K562 (cell line): Measurements from ENCODE around the gene SLC2A4RG. TPM values are rescaled to one million over a fixed set of nuclear protein-coding genes. Genes with fewer than 3 reads are reported as not detected.

Source experiments
- ATAC-seq: fragments of 200-7000 bp; cut with Tn5 transposase; 3 replicates; pipeline ENCODE4 v1.9.1; 2020; ENCODE audit warnings: moderate library complexity
- BruUV-seq: library from RNA; stranded (reverse); fragments of 400-500 nt; replicated peaks from 2 replicates; lab custom pipeline; 2021; lab: Mats Ljungman, UMichigan
- CTCF ChIA-PET: fragments of 300-600 bp; formaldehyde crosslinking; extraction: SDS; loops from one replicate; lab custom pipeline; 2021; ENCODE audit warnings: low intra/inter-chr PET ratio; lab: Yijun Ruan, JAX
- POLR2A ChIA-PET: fragments of 300-600, 350-650 bp; sonication (Branson Sonifier 250); formaldehyde crosslinking; extraction: SDS; loops from one replicate; lab custom pipeline; 2021; ENCODE audit warnings: antibody characterized with exemption, inconsistent platforms; lab: Yijun Ruan, JAX
- DNase-seq, 4 experiments: peaks; one replicate each; pipeline versions ENCODE4 v3.0.0 to v3.0.0-alpha.2; 2011 to 2018; ENCODE audit warnings: low spot score in 3 of 4, mixed read lengths in 3 of 4; ENCODE audit errors: extremely low read depth in 1 of 4
- FAIRE-seq: peaks from 2 replicates; lab custom pipeline; 2011; peaks lifted over from hg19 to GRCh38; lab: Jason Lieb, UNC
- H2AFZ ChIP-seq: 2 replicates; pipeline ENCODE4 v1.6.0; 2011; ENCODE audit warnings: low read depth, low read length, control low read depth, inconsistent platforms
- H3K27ac ChIP-seq: fragments of 200-600 bp; 3 replicates; pipeline ENCODE4 v1.8.0; 2011; ENCODE audit warnings: low read depth, mild to moderate bottlenecking, control low read depth, inconsistent platforms, low read length, moderate library complexity, mixed read lengths; ENCODE audit errors: extremely low read depth
- H3K27me3 ChIP-seq, 2 experiments: fragments of 300-600 bp in 1 of 2; 2 replicates in 1 of 2; 3 replicates in 1 of 2; pipeline versions ENCODE4 v1.6.0 to v1.8.0; 2011; ENCODE audit warnings: inconsistent platforms in 2 of 2, low read length in 2 of 2, mild to moderate bottlenecking in 1 of 2, mixed read lengths in 1 of 2, moderate library complexity in 1 of 2; ENCODE audit not compliant: control insufficient read depth in 2 of 2, insufficient read depth in 2 of 2
- H3K36me3 ChIP-seq: fragments of 300-600 bp; 3 replicates; pipeline ENCODE4 v1.8.0; 2011; ENCODE audit warnings: mild to moderate bottlenecking, low read length, inconsistent platforms; ENCODE audit not compliant: control insufficient read depth, insufficient read depth
- H3K4me1 ChIP-seq, 2 experiments: fragments of 200-600 bp in 1 of 2; replicated peaks in 1 of 2; 2 replicates in 1 of 2; 3 replicates in 1 of 2; pipeline versions ENCODE4 v1.5.1 to v1.8.0; 2011; ENCODE audit warnings: inconsistent platforms in 2 of 2, low read length in 2 of 2, mild to moderate bottlenecking in 1 of 2, mixed read lengths in 1 of 2, moderate library complexity in 1 of 2; ENCODE audit not compliant: control insufficient read depth in 2 of 2, insufficient read depth in 2 of 2
- H3K4me2 ChIP-seq: 2 replicates; pipeline ENCODE4 v1.6.1; 2011; ENCODE audit warnings: low read length, control low read depth, inconsistent platforms, mixed read lengths; ENCODE audit not compliant: insufficient read depth
- H3K4me3 ChIP-seq: fragments of 200-600 bp; sonication (generic), shearing (Covaris generic); 2 replicates; pipeline ENCODE4 v1.5.1; 2016; ENCODE audit warnings: control low read depth, inconsistent platforms
- H3K79me2 ChIP-seq: fragments of 200-600 bp; 3 replicates; pipeline ENCODE4 v1.8.0; 2011; ENCODE audit warnings: low read length, inconsistent platforms; ENCODE audit not compliant: control insufficient read depth, insufficient read depth
- H3K9ac ChIP-seq, 2 experiments: 2 replicates each; pipeline versions ENCODE4 v1.6.0 to v1.6.1; 2011; ENCODE audit warnings: low read depth in 2 of 2, low read length in 2 of 2, control low read depth in 1 of 2, inconsistent platforms in 1 of 2, mild to moderate bottlenecking in 1 of 2, mixed read lengths in 1 of 2; ENCODE audit not compliant: insufficient read depth in 1 of 2
- H3K9me1 ChIP-seq: one replicate; pipeline ENCODE4 v1.6.0; 2011; ENCODE audit warnings: inconsistent platforms, mild to moderate bottlenecking, low read length, moderate library complexity; ENCODE audit not compliant: control insufficient read depth, insufficient read depth
- H3K9me3 ChIP-seq: replicated peaks from 2 replicates; pipeline ENCODE4 v1.5.1; 2011; ENCODE audit warnings: low read depth, low read length, inconsistent platforms; ENCODE audit not compliant: control insufficient read depth, insufficient read depth
- H4K20me1 ChIP-seq: replicated peaks from 2 replicates; pipeline ENCODE4 v1.6.1; 2011; ENCODE audit warnings: low read length, inconsistent platforms, mixed read lengths; ENCODE audit not compliant: control insufficient read depth, insufficient read depth
- ARHGAP35 ChIP-seq: fragments of 450-650 bp; IDR thresholded peaks from 2 replicates; pipeline ENCODE4 v1.6.1; 2018; ENCODE audit not compliant: partially characterized antibody
- ARID2 ChIP-seq: fragments of 450-650 bp; IDR thresholded peaks from 2 replicates; pipeline ENCODE4 v1.6.1; 2017; ENCODE audit warnings: antibody characterized with exemption, mild to moderate bottlenecking
- CBX3 ChIP-seq, 2 experiments: IDR thresholded peaks; 1 replicate in 1 of 2; 2 replicates in 1 of 2; pipeline ENCODE4 v1.6.1; 2012; ENCODE audit warnings: inconsistent platforms in 2 of 2, low read length in 2 of 2, borderline replicate concordance in 1 of 2, control low read depth in 1 of 2
- GATAD2B ChIP-seq: fragments of 450-650 bp; IDR thresholded peaks from 2 replicates; pipeline ENCODE4 v1.6.1; 2017; ENCODE audit warnings: mild to moderate bottlenecking, borderline replicate concordance
- HLTF ChIP-seq: fragments of 450-650 bp; IDR thresholded peaks from 2 replicates; pipeline ENCODE4 v1.6.1; 2016
- MCM7 ChIP-seq, 2 experiments: fragments of 450-650 bp; IDR thresholded peaks; 2 replicates each; pipeline ENCODE4 v1.6.1; 2016 to 2018
- TRIM24 ChIP-seq, 2 experiments: fragments of 450-650 bp; IDR thresholded peaks; 2 replicates each; pipeline ENCODE4 v1.6.1; 2016
- TRIM28 ChIP-seq: fragments of 450-650 bp; IDR thresholded peaks from 2 replicates; pipeline ENCODE4 v1.6.1; 2017
- ZNF384 ChIP-seq: IDR thresholded peaks from 2 replicates; pipeline ENCODE4 v1.6.1; 2012; ENCODE audit warnings: low read depth, low read length, improper control_type of control experiment
- ZNF77 ChIP-seq: fragments of 250-450 bp; sonication (Bioruptor Pico); IDR thresholded peaks from 2 replicates; pipeline ENCODE4 v1.5.0; 2020
- WGBS: fragments of 100-300 bp; shearing (Covaris generic); methylation state at CpG from one replicate; pipeline ENCODE4 v1.1.6; 2016; ENCODE audit warnings: low coverage, mixed read lengths; ENCODE audit not compliant: insufficient coverage; ENCODE audit errors: missing lambda C conversion rate; 5-methylcytosine and 5-hydroxymethylcytosine counted together
- in situ Hi-C: fragments of 300-500 bp; cut with MboI; formaldehyde crosslinking; loops from 4 replicates; pipeline ENCODE4 v1.15.0; 2018; ENCODE audit warnings: inconsistent platforms, mixed read lengths
- intact Hi-C: fragments of 100-400 bp; cut with micrococcal nuclease; formaldehyde crosslinking; loops from 2 replicates; pipeline ENCODE4 v1.14.2; 2022
- polyA plus RNA-seq, 8 experiments: library from polyadenylated mRNA; depleted of rRNA in 4 of 8; stranded (reverse) in 5 of 8; unstranded in 3 of 8; fragments of >200 nt; fragmentation: Nextera tagmentation in 2 of 8; fragmentation: Illumina TruSeq in 1 of 8; extraction: Ambion mirVana in 2 of 8; extraction: Trizol in 1 of 8; gene quantifications; 2 replicates each; pipeline versions ENCODE4 v1.2.1 to v1.2.3, GENCODE V29; 2011 to 2014; ENCODE audit warnings: inconsistent platforms in 1 of 8, missing spikeins in 1 of 8
- total RNA-seq, 7 experiments: library from RNA; depleted of rRNA in 6 of 7; stranded (reverse); fragments of >200 nt in 6 of 7; fragmentation: Illumina TruSeq in 2 of 7; extraction: Trizol in 2 of 7; gene quantifications; 2 replicates each; pipeline versions ENCODE4 v1.2.1 to v1.2.3, GENCODE V29; 2011 to 2021; ENCODE audit warnings: low replicate concordance in 1 of 7
- TF ChIP-seq, protein P1 (sequence below), 2 experiments: fragments of 450-650 bp in 1 of 2; IDR thresholded peaks; 2 replicates each; pipeline ENCODE4 v1.6.1; 2011 to 2017; ENCODE audit warnings: low read depth in 2 of 2, antibody characterized with exemption in 1 of 2, borderline replicate concordance in 1 of 2, low read length in 1 of 2, mild to moderate bottlenecking in 1 of 2, mixed read lengths in 1 of 2; ENCODE audit not compliant: control insufficient read depth in 1 of 2
- TF ChIP-seq, protein P2 (sequence below): fragments of 450-650 bp; formaldehyde crosslinking; IDR thresholded peaks from 2 replicates; pipeline ENCODE4 v1.4.0; 2022; ENCODE audit warnings: mild to moderate bottlenecking, moderate library complexity
- TF ChIP-seq, protein P3 (sequence below): IDR thresholded peaks from 3 replicates; pipeline ENCODE4 v1.6.1; 2011; ENCODE audit warnings: borderline replicate concordance, mild to moderate bottlenecking, moderate library complexity; ENCODE audit not compliant: insufficient read length; ENCODE audit errors: extremely low read depth
- TF ChIP-seq, protein P4 (sequence below): fragments of 450-650 bp; IDR thresholded peaks from 2 replicates; pipeline ENCODE4 v1.6.1; 2018; ENCODE audit warnings: mild to moderate bottlenecking, low read depth; ENCODE audit not compliant: partially characterized antibody

The SLC2A4RG gene
- total and polyA plus RNA-seq, 9 of the 15 experiments (the other 6 are each of a cell fraction or from before 2014, with no cell fraction given) = 0.34 to 97.3 (median 26.5) TPM

DNA sequence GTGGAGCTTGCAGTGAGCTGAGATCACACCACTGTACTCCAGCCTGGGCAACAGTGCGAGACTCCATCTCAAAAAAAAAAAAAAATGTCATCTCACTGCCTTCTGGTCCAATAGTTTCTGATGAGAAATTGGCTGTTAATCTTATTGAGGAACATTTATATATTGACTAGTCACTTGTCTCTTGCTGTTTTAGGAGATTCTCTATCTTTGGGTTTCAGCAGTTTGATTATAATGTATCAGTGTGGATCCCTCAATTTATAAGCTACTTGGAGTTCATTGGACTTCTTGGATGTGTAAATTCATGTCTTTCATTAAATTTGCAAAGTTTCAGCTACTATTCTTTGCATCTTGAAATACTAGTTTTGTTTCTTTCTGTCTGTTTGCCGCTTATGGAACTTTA lies 20.6 kb upstream of the SLC2A4RG start:
- no peak for DNase-seq
- Histone ChIP-seq H3K27ac (no peak overlapping the region), H3K36me3 (peaks cover 62% of the 10 kb centered on the region), H3K79me2 (peaks cover 34% of the 10 kb centered on the region; the same call in 2 of the 3 replicates), H3K9ac (no peak overlapping the region), H3K9me3 (peaks cover 22% of the 10 kb centered on the region), H3K4me2 (no peak overlapping the region), H3K27me3 (no peaks in the 10 kb centered on the region), H3K4me1 (no peaks in the 10 kb centered on the region; a peak in 1 of 5 replicates), H4K20me1 (no peaks in the 10 kb centered on the region), H2AFZ (no peak overlapping the region), H3K9me1 (no peaks in the 10 kb centered on the region), H3K4me3 (no peak overlapping the region)
- intact Hi-C loops (no loop called here), in situ Hi-C loops (no loop called here)
- ATAC-seq = no peak
- BruUV-seq = no TSS peak
- ChIA-PET CTCF (no interaction called here), POLR2A (interaction anchor here (0.7 to 1.2 kb wide), 3 partner anchors 9 to 114 kb away, joined by 3 to 5 read pairs (median 3); partner anchors contain the start of genes ARFRP1 and ZGPAT)
- FAIRE-seq = no peak
- 94% methylated on average over 1 of the region's 2 CpGs for WGBS
- TF ChIP-seq, protein P1, sequence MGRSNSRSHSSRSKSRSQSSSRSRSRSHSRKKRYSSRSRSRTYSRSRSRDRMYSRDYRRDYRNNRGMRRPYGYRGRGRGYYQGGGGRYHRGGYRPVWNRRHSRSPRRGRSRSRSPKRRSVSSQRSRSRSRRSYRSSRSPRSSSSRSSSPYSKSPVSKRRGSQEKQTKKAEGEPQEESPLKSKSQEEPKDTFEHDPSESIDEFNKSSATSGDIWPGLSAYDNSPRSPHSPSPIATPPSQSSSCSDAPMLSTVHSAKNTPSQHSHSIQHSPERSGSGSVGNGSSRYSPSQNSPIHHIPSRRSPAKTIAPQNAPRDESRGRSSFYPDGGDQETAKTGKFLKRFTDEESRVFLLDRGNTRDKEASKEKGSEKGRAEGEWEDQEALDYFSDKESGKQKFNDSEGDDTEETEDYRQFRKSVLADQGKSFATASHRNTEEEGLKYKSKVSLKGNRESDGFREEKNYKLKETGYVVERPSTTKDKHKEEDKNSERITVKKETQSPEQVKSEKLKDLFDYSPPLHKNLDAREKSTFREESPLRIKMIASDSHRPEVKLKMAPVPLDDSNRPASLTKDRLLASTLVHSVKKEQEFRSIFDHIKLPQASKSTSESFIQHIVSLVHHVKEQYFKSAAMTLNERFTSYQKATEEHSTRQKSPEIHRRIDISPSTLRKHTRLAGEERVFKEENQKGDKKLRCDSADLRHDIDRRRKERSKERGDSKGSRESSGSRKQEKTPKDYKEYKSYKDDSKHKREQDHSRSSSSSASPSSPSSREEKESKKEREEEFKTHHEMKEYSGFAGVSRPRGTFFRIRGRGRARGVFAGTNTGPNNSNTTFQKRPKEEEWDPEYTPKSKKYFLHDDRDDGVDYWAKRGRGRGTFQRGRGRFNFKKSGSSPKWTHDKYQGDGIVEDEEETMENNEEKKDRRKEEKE (IDR thresholded peaks at IDR 0.05; ENCODE audit: borderline replicate concordance in 1 of 2, control insufficient read depth in 1 of 2, low read depth in 2 of 2, low read length in 1 of 2) = no peak
- TF ChIP-seq HLTF = no peak
- TF ChIP-seq, protein P2, sequence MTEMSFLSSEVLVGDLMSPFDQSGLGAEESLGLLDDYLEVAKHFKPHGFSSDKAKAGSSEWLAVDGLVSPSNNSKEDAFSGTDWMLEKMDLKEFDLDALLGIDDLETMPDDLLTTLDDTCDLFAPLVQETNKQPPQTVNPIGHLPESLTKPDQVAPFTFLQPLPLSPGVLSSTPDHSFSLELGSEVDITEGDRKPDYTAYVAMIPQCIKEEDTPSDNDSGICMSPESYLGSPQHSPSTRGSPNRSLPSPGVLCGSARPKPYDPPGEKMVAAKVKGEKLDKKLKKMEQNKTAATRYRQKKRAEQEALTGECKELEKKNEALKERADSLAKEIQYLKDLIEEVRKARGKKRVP (CRISPR knock-in tag) = no peak
- TF ChIP-seq GATAD2B = no peak
- TF ChIP-seq ZNF77 (CRISPR knock-in tag) = no peak
- TF ChIP-seq ARID2 = no peak
- TF ChIP-seq TRIM28 = peak; percentile 97
- peak in 1 of 2 experiments; percentile 82; a peak in 2 of 3 replicates for TF ChIP-seq CBX3 (IDR thresholded peaks at IDR 0.05; ENCODE audit: borderline replicate concordance in 1 of 2, low read length in 2 of 2)
- TF ChIP-seq, protein P3, sequence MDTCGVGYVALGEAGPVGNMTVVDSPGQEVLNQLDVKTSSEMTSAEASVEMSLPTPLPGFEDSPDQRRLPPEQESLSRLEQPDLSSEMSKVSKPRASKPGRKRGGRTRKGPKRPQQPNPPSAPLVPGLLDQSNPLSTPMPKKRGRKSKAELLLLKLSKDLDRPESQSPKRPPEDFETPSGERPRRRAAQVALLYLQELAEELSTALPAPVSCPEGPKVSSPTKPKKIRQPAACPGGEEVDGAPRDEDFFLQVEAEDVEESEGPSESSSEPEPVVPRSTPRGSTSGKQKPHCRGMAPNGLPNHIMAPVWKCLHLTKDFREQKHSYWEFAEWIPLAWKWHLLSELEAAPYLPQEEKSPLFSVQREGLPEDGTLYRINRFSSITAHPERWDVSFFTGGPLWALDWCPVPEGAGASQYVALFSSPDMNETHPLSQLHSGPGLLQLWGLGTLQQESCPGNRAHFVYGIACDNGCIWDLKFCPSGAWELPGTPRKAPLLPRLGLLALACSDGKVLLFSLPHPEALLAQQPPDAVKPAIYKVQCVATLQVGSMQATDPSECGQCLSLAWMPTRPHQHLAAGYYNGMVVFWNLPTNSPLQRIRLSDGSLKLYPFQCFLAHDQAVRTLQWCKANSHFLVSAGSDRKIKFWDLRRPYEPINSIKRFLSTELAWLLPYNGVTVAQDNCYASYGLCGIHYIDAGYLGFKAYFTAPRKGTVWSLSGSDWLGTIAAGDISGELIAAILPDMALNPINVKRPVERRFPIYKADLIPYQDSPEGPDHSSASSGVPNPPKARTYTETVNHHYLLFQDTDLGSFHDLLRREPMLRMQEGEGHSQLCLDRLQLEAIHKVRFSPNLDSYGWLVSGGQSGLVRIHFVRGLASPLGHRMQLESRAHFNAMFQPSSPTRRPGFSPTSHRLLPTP = no peak
- TF ChIP-seq ARHGAP35 = no peak
- TF ChIP-seq MCM7 (IDR thresholded peaks at IDR 0.05) = no peak
- TF ChIP-seq ZNF384 = peak; percentile 59; the same call in 1 of the 2 replicates
- peak in 1 of 2 experiments; percentile 52; a peak in 1 of 4 replicates for TF ChIP-seq TRIM24 (IDR thresholded peaks at IDR 0.05)
- TF ChIP-seq, protein P4, sequence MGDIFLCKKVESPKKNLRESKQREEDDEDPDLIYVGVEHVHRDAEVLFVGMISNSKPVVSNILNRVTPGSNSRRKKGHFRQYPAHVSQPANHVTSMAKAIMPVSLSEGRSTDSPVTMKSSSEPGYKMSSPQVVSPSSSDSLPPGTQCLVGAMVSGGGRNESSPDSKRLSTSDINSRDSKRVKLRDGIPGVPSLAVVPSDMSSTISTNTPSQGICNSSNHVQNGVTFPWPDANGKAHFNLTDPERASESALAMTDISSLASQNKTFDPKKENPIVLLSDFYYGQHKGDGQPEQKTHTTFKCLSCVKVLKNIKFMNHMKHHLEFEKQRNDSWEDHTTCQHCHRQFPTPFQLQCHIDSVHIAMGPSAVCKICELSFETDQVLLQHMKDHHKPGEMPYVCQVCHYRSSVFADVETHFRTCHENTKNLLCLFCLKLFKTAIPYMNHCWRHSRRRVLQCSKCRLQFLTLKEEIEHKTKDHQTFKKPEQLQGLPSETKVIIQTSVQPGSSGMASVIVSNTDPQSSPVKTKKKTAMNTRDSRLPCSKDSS = peak; percentile 83
